ENCODE results near the gene PLEKHS1.
"Not testable (repeated sequence)": the region's sequence is repeated elsewhere in the genome, so short reads cannot be mapped to it uniquely, and the experiment has no call there.

Gene PLEKHS1

DNA sequence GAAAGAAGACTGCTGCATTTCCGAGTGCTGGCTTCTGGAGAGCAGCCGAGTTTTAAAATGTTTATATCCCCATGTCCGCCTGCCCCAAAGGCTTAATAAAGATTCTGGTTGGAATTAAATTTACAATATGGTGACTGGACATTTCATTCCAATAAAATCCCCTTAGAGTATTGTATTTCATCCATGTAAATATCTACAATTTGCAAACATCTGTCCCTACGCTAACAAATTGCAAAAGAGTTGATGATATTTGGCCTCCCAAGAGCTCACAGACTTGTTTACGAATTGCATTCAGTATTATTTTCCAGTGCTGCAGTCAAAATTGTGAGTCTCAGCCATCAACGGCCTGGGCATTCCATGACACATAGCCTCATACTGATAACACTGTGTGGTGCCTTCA, 50.1 kb downstream of the PLEKHS1 start:
- no peak for DNase-seq

DNA sequence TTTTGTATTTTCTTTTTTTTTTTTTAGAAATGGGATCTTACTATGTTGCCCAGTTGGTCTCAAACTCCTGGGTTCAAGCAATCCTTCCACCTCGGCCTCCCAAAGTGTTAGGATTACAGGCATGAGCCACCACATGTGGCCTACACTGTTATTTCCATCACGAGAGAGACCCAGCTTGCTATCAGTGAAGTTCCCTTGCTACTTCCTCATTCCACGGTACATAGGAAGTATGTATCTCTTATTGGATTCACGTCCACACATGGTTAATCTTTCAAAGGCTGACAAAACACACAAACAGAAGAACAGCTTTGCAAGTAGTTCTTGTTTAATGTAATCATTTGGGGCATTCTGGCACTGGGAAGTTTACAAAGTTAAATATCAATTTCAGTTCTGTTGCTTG, 51.5 kb downstream of the PLEKHS1 start:
- no peak for DNase-seq

- no peak for DNase-seq
These were observed 55.0 kb downstream of the PLEKHS1 start for GRCh38 chr10:113806503-113806902.

DNA sequence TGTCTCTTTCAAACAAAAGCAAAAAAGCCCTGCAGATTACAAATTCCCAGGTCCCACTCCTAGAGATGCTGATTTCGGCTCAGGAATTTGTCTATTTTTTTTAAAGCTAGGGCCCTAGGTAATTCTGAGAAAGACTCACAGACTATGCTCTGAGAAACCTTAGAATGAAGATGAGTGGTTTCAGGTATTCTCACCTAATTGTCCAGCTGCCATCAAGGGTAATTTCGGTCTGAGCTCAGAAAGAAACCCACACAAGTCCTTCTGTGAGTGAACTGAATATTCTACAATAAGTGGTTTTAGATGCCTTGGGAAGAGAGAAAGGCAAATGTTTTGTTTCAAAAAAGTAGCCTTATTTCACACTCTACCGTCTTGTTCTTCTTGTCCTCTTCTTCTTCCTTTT, 56.7 kb downstream of the PLEKHS1 start:
- DNase-seq = no peak

- not testable (repeated sequence) for DNase-seq
These were observed 63.2 kb downstream of the PLEKHS1 start for GRCh38 chr10:113814700-113815099.

GRCh38 chr10:113819989-113820388, 68.5 kb downstream of the PLEKHS1 start:
- DNase-seq = no peak

DNA sequence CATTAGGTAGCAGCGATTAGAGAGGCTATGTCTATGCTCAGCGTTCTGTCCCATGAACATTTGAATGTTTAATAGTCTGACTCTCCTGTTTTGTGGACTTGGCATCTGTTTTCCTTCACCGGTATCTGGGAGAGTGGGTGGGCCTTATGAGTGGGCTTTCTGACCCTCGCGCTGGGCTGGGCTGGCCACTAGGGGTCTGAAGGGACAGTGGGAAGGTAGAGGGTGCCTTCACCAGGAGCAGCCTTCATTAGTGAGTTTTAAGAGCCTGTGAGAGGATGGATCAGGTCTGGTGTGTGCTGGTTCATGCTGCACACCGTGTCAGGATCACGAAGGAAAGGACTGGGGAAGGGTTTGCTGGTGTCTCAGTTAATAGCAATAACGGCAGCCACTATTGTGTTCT, 69.0 kb downstream of the PLEKHS1 start:
- peak; percentile 5 for DNase-seq

DNA sequence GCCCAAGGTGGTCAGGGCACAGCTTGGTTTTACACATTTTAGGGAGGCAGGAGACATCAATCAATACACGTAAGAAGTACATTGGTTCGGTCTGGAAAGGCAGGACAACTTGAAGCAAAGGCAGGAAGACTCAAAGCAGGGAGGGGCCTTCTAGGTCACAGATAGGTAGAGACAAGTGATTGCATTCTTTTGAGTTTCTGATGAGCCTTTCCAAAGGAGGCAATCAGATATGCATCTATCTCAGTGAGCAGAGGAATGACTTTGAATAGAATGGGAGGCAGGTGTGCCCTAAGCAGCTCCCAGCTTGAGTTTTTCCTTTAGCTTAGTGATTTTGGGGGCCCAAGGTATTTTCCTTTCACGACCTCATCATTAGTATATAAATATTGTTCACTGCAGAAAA, 69.8 kb downstream of the PLEKHS1 start:
- not testable (repeated sequence) for DNase-seq

DNA sequence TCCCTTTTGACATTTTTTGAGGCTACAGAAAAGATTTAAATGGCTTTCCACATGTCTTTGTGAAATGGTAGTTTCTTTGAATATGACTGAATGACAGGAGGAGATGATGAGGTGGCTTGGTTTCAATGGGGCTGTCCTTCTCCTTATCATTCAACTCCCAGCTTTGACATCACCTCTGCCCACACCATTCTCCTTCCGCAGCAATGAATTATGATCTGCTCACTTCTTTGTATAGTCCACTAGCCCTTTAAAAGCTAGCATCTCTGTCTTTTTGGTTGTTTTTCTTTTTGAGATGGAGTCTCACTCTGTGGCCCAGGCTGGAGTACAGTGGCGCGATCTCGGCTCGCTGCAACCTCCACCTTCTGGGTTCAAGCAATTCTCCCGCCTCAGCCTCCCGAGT, 70.7 kb downstream of the PLEKHS1 start:
- no peak for DNase-seq

- no peak for DNase-seq
These were observed 71.9 kb downstream of the PLEKHS1 start for GRCh38 chr10:113823389-113823788.

DNA sequence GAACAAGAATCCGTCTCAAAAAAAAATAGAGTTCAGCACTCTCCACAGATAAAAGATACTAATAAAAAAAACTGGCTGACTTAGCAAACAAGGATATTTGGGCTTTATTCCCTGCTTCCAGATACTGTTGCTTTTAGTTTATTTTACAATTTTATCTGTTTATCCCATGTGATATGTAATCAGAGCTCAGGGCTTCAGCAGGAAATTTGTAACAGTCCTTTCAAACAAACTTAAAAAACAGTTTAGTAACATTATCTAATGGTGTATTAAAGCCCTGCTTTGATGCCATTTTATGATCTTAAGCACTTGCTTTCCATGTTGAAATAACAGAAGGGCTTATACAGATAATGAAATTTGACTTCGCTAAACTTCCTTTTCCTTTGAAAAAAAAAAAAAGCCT, 74.3 kb downstream of the PLEKHS1 start:
- no peak for DNase-seq

DNA sequence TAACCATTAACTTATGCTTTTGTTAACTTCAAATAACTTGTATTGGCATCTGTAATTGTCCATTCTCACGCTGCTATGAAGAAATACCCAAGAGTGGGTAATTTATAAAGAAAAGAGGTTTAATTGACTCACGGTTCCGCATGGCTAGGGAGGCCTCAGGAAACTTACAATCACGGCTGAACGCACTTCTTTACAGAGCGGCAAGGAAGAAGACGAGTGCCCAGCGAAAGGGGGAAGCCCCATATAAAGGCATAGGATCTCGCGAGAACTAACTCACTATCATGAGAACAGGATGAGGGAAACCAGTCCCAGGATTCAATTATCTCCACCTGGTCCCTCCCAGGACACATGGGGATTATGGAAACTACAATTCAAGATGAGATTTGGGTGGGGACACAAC, 77.1 kb downstream of the PLEKHS1 start:
- DNase-seq = not testable (repeated sequence)
